IPS-18a (cell line): ENCODE measurements around the gene FBXO47.
A peak's percentile ranks its signal among the peaks of the same experiment; 100 is the strongest.
"Not testable (repeated sequence)": the region's sequence is repeated elsewhere in the genome, so short reads cannot be mapped to it uniquely, and the experiment has no call there.

ENCODE experiments used
- H3K27ac ChIP-seq: one replicate; pipeline ENCODE4 v1.5.1; 2013; ENCODE audit warnings: low read length
- H3K27me3 ChIP-seq: one replicate; pipeline ENCODE4 v1.6.1; 2013; ENCODE audit warnings: mild to moderate bottlenecking, low read length; ENCODE audit not compliant: control insufficient read depth, insufficient read depth
- H3K36me3 ChIP-seq: one replicate; pipeline ENCODE4 v1.6.1; 2013; ENCODE audit warnings: low read depth, low read length; ENCODE audit not compliant: control insufficient read depth
- H3K4me1 ChIP-seq: one replicate; pipeline ENCODE4 v1.6.1; 2013; ENCODE audit warnings: low read depth, low read length; ENCODE audit not compliant: control insufficient read depth
- H3K4me3 ChIP-seq: one replicate; pipeline ENCODE4 v1.5.1; 2013; ENCODE audit warnings: low read length
- H3K9ac ChIP-seq: one replicate; pipeline ENCODE4 v1.6.1; 2013; ENCODE audit warnings: mild to moderate bottlenecking, low read length, moderate library complexity
- H3K9me3 ChIP-seq: one replicate; pipeline ENCODE4 v1.6.1; 2013; ENCODE audit warnings: low read depth, low read length; ENCODE audit not compliant: control insufficient read depth

FBXO47 gene

DNA sequence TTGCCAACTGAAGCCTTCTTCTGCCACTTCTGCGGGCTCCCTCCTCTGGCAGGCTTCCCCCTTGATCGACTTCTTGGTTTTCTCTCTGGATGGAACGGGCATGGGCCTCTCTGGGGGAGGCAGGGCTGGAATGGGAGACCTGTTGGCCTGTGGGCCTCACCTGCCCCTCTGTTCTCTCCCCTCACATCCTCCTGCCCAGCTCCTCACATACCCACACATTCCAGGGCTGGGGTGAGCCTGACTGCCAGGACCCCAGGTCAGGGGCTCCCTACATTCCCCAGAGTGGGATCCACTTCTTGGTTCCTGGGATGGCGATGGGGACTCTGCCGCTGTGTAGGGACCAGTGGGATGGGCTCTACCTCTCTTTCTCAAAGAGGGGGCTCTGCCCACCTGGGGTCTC, 48.3 kb downstream of the FBXO47 start:
- Histone ChIP-seq H3K9ac (no peak overlapping the region), H3K9me3 (no peaks in the 10 kb centered on the region), H3K4me1 (peaks cover 11% of the 10 kb centered on the region), H3K36me3 (peaks cover 20% of the 10 kb centered on the region), H3K4me3 (no peak overlapping the region), H3K27ac (no peak overlapping the region), H3K27me3 (no peaks in the 10 kb centered on the region)

DNA sequence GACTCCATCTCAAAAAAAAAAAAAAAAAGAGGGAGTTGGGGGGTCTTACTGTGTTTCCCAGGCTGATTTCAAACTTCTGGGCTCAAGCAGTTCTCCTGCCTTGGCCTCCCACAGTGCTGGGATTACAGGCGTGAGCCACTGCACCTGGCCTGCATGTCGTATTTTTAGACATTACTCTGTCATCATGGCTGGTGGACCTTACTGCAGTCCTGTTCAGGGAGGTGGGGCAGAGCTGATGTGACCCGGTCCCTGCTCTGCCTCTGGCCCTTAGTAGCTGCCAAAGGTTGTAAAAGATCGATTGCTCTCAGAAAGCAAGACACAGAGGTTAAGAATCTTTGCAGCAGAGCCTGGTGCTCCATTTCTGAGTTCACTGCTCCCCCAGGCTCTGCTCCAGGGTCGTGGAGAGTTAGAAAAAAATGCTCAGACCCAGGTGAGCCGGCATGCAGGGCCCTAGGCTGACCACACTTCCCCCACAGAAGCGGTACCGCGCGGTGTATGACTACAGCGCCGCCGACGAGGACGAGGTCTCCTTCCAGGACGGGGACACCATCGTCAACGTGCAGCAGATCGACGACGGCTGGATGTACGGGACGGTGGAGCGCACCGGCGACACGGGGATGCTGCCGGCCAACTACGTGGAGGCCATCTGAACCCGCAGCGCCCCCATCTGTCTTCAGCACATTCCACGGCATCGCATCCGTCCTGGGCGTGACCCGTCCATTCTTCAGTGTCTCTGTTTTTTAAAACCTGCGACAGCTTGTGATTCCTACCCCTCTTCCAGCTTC, 48.9 kb downstream of the FBXO47 start:
- Histone ChIP-seq H3K9me3 (no peaks in the 10 kb centered on the region), H3K27me3 (no peaks in the 10 kb centered on the region), H3K27ac (no peak overlapping the region), H3K4me1 (peaks cover 11% of the 10 kb centered on the region), H3K4me3 (no peak overlapping the region), H3K36me3 (peaks cover 20% of the 10 kb centered on the region), H3K9ac (no peak overlapping the region)

DNA sequence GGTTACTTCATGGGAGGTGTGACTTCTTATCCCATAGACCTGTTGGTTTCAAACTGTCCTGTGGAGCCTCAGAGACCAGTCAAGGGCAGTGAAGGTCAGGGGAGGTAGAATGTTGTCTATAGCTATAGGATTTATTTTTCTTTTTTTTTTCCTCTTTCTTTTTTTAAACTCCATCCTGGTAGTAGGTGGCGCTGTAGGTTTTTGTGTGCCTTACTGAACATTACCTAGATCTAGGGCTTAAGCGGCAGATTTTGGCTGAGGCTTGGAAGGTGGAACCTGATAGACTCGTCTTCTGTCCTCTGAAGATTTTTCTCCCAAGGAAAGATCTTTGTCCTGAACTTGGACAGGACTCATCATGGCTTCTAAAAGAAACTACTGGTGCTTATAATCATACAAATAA, 49.9 kb downstream of the FBXO47 start:
- Histone ChIP-seq H3K9ac (no peak overlapping the region), H3K4me3 (no peak overlapping the region), H3K9me3 (no peaks in the 10 kb centered on the region), H3K36me3 (peaks cover 20% of the 10 kb centered on the region), H3K27me3 (no peaks in the 10 kb centered on the region), H3K4me1 (peaks cover 2% of the 10 kb centered on the region), H3K27ac (no peak overlapping the region)

DNA sequence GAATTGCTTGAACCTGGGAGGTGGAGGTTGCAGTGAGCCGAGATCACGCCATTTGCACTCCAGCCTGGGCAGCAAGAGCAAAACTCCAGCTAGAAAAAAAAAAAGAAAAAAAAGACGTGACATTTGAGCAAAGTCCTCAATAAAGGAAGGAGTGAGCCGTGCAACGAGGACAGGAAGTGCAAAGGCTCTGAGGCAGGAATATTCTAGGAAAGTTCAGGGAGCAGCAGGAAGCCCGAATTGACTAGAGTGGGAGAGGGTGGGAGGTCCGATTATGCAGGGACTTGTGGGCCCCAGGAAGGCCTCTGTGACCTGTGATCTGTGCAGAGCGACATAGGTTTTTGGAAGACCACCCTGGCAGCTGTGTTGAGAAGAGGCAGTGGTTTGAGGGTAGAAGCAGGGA, 50.4 kb downstream of the FBXO47 start:
- peaks cover 20% of the 10 kb centered on the region for H3K36me3 ChIP-seq
- no peaks in the 10 kb centered on the region for H3K9me3 ChIP-seq
- H3K27ac ChIP-seq = no peak overlapping the region
- H3K4me3 ChIP-seq = no peak overlapping the region
- H3K4me1 ChIP-seq = no peaks in the 10 kb centered on the region
- no peaks in the 10 kb centered on the region for H3K27me3 ChIP-seq
- H3K9ac ChIP-seq = no peak overlapping the region

DNA sequence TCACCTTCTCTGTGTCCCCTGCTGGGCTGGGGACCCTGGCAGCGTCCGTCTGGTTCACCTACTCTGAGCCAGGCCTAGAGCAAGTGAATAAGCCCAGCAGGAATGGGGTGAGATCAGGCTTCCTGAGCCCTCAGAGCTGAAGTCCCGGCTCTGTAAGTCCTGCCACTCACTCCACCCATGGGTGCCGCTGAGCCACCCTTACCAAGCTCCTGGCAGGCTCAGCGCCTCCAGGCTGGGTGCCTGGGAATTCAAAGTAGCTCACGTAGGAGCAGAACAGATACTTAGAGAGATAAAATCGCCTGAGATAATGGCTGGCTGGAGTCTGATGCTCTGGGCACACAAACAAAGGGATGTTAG, 51.6 kb downstream of the FBXO47 start:
- H3K27me3 ChIP-seq = no peaks in the 10 kb centered on the region
- no peak overlapping the region for H3K4me3 ChIP-seq
- no peak overlapping the region for H3K9ac ChIP-seq
- H3K4me1 ChIP-seq = no peaks in the 10 kb centered on the region
- H3K27ac ChIP-seq = no peak overlapping the region
- H3K36me3 ChIP-seq = peaks cover 20% of the 10 kb centered on the region
- H3K9me3 ChIP-seq = no peaks in the 10 kb centered on the region

DNA sequence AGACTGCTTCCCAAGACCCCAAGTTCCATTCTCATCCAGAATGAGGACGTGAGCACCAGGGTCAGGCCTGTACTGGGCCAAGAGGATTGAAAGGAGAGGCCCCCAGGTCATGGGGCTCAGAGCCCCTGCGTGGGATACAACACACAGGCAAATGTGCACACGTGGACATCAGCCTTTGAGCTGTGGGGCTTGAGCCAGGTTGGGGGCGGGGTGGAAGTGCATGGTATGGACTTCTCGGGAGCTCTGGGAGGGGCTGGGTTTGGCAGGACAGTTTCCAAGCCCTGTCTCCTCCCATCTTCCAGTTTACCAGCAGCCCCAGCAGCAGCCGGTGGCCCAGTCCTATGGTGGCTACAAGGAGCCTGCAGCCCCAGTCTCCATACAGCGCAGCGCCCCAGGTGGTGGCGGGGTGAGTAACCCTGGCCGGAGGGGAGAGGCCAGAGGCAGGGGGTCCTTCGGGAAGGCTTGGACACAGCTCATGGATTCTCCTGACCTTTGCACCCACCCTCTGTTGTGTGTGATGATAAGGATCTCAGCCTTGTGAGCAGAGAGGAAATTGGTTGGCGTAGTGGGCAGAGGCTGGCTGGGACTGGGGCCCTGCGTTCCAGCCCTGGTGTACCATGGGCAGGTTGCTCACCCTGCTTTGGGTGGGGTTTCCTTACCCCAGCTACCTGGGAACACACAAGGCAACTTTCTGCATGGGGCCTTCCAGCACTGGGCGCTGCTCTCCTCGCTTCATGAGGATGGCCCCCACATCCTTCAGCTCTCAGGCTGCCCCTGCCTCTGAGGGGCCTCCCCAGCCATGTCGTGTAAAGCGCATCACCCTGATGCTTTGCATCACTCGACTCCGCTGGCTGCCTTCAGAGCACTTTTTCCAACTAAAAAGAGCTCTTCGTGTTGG, 52.2 kb downstream of the FBXO47 start:
- peaks cover 20% of the 10 kb centered on the region for H3K36me3 ChIP-seq
- no peaks in the 10 kb centered on the region for H3K9me3 ChIP-seq
- no peak overlapping the region for H3K27ac ChIP-seq
- no peaks in the 10 kb centered on the region for H3K27me3 ChIP-seq
- no peak overlapping the region for H3K4me3 ChIP-seq
- no peak overlapping the region for H3K9ac ChIP-seq
- no peaks in the 10 kb centered on the region for H3K4me1 ChIP-seq

DNA sequence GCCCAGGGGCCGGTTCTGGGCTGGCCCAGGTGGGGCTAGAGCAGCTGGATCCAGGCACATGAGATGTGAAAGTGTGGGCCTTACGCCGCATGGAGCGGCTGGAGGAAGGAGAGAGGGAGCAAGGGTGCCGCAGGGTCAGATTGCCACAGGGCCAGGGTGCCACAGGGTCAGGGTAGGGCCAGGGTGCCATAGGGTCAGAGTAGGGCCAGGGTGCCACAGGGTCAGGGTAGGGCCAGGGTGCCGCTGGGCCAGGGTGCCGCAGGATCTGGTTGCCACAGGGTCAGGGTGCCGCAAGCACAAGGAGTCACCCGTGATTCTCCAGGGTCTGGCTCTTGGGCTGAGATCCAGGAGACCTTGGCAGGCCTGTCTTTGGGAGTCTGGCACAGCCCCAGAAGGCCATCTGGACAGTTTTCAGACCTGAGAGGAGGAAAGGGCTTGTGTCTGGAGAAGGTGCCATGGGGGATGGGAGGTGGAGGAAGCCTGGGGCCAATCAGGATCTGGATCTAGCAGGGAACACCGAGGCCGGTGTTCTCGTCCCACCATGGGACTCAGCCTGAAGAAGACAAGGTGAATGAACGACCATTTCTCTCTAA, 54.9 kb downstream of the FBXO47 start:
- H3K36me3 ChIP-seq = peaks cover 15% of the 10 kb centered on the region
- no peak overlapping the region for H3K9ac ChIP-seq
- H3K27ac ChIP-seq = no peak overlapping the region

DNA sequence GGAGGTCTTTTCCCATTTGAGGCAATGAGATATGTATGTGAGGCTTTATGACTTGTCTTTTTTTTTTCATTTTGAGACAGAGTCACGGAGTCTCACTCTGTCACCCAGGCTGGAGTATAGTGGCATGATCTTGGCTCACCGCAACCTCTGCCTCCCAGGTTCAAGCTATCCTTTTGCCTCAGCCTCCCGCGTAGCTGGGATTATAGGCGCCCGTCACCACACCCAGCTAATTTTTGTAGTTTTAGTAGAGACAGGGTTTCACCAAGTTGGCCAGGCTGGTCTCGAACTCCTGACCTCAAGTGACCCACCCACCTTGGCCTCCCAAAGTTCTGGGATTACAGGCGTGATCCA, 55.5 kb downstream of the FBXO47 start:
- H3K4me1 ChIP-seq, H3K4me3 ChIP-seq, H3K9me3 ChIP-seq, H3K27me3 ChIP-seq, H3K9ac ChIP-seq, H3K27ac ChIP-seq: not testable (repeated sequence)
- peaks cover 15% of the 10 kb centered on the region for H3K36me3 ChIP-seq

More for the DNA sequence above, 54.9 kb downstream of the FBXO47 start:
- Histone ChIP-seq H3K9me3 (no peaks in the 10 kb centered on the region), H3K4me3 (no peak overlapping the region), H3K27me3 (no peaks in the 10 kb centered on the region), H3K4me1 (peaks cover 5% of the 10 kb centered on the region)

DNA sequence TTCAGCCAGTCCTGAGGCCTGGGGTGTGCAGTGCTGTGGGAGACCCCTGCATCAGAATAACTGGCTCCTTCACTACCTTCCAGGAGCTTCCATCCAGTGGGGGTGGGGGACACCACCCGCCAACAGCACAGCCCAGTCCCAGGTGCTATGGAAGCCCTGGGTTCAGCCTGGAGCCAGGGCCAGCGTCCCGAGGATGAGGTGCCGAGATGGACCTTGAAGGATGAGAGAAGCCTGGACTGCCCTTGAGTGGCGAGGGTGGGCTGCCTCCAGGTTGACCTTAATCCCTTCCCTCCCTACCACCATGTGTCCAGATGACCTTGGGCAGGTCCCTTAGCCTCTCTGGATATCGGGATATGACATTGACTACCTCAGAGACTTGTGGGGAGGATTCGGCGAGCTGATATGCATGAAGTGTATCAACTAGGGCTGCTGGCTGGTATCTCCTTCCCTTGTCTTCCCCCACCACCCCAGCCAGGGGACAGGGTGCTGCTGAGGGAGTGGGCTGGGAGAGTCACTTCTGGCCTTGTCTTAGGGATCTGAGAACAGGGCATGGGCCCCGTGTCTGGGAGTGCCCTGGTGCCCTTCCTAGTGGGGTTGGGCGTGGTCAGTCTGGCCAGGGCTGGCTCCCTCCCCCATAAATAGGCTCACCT, 56.0 kb downstream of the FBXO47 start:
- peaks cover 5% of the 10 kb centered on the region for H3K4me1 ChIP-seq
- peaks cover 15% of the 10 kb centered on the region for H3K36me3 ChIP-seq
- H3K4me3 ChIP-seq = no peak overlapping the region
- no peak overlapping the region for H3K9ac ChIP-seq
- no peaks in the 10 kb centered on the region for H3K9me3 ChIP-seq
- no peak overlapping the region for H3K27ac ChIP-seq
- no peaks in the 10 kb centered on the region for H3K27me3 ChIP-seq

DNA sequence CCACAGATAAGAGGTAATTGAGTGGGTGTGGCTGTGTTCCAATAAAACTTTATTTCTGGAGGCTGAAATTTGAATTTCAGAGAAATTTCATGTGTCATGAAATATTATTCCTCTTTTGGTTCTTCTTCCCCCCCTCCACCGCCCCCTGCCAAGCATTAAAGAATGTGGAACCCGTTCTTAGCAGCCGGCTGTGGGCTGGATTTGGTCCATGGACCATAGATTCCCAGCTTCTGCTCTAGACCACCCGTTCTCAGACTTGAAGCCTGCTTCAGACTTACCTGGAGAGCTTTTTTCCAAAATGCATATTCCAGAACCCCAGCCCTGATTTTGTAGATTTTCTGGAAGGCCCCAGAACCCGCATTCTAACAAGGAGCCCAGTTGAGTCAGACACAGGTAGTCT, 56.9 kb downstream of the FBXO47 start:
- no peak overlapping the region for H3K27ac ChIP-seq
- no peaks in the 10 kb centered on the region for H3K9me3 ChIP-seq
- no peak overlapping the region for H3K4me3 ChIP-seq
- H3K9ac ChIP-seq = no peak overlapping the region
- peaks cover 8% of the 10 kb centered on the region for H3K36me3 ChIP-seq
- H3K27me3 ChIP-seq = no peaks in the 10 kb centered on the region
- peaks cover 5% of the 10 kb centered on the region for H3K4me1 ChIP-seq

DNA sequence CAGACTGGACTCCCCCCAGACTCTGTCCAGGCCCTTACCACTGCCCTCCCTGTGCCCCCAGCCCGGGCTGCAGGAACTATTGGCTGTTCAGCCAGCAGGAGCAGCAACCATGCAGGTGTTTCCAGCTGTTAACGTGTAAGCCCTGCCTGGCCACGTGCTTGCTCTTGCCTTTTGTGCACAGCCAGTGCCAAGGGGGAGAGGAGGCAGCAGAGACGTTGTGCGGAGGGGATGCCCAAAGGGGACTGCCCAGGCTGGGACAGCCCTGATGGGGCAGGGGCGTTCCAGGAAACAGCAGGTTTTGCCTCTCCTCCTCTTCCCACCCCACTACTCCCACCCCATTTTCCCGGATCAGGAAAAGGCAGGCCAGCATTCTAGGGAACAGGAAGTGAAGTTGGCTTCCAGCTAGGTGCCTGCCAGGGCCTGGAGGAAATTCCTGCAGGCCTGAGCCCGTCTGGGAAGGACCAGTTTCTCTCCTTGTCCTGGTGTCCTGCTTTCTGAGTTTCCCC, 58.5 kb downstream of the FBXO47 start:
- no peaks in the 10 kb centered on the region for H3K9me3 ChIP-seq
- H3K27me3 ChIP-seq = no peaks in the 10 kb centered on the region
- H3K4me1 ChIP-seq = peaks cover 5% of the 10 kb centered on the region
- no peak overlapping the region for H3K27ac ChIP-seq
- H3K4me3 ChIP-seq = no peak overlapping the region
- H3K9ac ChIP-seq = peak overlapping the region; percentile 20
- peaks cover 6% of the 10 kb centered on the region for H3K36me3 ChIP-seq
